Dermis blood vessel endothelial cell (primary cell): ENCODE measurements around the gene RGS12. TPM values are rescaled to one million over a fixed set of nuclear protein-coding genes. Genes with fewer than 3 reads are reported as not detected.

Experiments
- DNase-seq: peaks from one replicate; pipeline ENCODE4 v3.0.0; 2010
- total RNA-seq: library from RNA; depleted of rRNA; stranded (reverse); fragments of >200 nt; gene quantifications from 2 replicates; pipeline ENCODE4 v1.2.3, GENCODE V29; 2014

Gene RGS12, protein sequence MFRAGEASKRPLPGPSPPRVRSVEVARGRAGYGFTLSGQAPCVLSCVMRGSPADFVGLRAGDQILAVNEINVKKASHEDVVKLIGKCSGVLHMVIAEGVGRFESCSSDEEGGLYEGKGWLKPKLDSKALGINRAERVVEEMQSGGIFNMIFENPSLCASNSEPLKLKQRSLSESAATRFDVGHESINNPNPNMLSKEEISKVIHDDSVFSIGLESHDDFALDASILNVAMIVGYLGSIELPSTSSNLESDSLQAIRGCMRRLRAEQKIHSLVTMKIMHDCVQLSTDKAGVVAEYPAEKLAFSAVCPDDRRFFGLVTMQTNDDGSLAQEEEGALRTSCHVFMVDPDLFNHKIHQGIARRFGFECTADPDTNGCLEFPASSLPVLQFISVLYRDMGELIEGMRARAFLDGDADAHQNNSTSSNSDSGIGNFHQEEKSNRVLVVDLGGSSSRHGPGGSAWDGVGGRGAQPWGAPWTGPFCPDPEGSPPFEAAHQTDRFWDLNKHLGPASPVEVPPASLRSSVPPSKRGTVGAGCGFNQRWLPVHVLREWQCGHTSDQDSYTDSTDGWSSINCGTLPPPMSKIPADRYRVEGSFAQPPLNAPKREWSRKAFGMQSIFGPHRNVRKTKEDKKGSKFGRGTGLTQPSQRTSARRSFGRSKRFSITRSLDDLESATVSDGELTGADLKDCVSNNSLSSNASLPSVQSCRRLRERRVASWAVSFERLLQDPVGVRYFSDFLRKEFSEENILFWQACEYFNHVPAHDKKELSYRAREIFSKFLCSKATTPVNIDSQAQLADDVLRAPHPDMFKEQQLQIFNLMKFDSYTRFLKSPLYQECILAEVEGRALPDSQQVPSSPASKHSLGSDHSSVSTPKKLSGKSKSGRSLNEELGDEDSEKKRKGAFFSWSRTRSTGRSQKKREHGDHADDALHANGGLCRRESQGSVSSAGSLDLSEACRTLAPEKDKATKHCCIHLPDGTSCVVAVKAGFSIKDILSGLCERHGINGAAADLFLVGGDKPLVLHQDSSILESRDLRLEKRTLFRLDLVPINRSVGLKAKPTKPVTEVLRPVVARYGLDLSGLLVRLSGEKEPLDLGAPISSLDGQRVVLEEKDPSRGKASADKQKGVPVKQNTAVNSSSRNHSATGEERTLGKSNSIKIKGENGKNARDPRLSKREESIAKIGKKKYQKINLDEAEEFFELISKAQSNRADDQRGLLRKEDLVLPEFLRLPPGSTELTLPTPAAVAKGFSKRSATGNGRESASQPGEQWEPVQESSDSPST (N-terminal part only)
- 42.9 and 56.3 TPM in 2 replicates for total RNA-seq

DNA sequence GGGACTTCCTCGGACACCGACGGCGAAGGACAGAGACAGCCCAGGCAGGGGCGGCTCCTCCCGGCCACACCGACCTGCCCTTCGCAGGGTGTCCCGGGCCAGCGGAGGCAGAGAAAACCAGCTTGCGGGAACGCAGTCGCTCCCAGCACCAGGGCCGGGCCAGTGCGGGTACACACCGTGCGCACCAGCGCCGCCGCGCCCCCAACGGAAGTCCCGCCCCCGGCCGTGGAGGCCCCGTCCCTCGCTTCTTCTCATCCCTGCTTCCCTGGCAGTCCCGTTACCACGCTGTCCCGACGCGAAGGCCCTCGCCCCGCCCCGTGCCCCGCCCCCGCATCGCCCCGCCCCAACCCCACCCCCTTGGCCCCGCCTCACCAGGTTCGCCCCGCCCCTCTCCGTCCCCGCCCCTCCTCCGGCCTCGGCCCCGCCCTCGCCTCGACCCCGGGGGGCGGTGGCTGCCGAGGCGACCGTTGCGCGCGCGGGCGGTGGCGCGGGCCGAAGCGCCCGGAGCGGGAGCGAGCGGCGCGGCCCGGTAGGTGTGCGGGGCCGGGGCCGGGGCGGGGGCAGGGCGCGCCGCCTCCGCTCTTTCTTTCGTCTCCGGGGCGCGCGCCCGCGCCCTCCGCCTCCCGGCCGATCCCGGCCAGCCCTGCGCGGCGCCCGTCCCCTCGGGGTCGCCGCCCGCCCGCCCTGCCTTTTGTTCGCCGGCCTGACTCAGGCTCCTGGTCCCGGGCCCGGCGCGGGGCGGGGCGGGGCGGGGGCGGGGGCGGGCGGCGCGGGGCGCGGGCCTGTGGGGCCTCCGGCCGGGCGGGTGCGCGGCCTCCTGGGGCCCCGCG is at the start of gene RGS12:
TSS of gene RGS12 (plus strand) at position 451 of the 830 bp plus-strand sequence. CDS start 23,150 bp downstream, outside the sequence.
- peak; percentile 95 for DNase-seq

- DNase-seq: no peak
Observed at GRCh38 chr4:3243136-3243780, 49.6 kb upstream of the RGS12 start.

GRCh38 chr4:3244002-3244401 is 48.8 kb upstream of the RGS12 start:
- DNase-seq: no peak

- DNase-seq: no peak
Observed at GRCh38 chr4:3244747-3245146, 48.1 kb upstream of the RGS12 start.

DNA sequence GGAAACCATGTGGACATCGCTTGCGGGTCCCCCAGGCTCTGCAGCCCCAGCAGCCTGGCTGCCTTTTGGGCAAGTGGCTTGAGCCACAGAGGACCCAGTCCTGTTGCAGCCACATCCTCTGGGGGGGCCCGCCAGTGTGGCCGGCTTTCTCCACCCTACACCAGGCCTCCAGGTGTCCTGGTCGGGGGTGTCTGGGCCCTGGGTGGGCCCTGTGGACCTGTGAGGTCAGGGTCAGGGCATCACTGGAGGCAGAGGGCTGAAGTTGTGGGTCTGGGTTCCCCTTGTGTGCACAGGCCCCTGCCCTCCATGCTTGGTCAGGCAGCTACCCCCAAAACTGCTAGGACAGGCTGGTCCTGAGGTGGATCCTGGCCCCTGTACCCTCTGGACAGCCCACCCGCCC is 47.1 kb upstream of the RGS12 start:
- DNase-seq: no peak

DNA sequence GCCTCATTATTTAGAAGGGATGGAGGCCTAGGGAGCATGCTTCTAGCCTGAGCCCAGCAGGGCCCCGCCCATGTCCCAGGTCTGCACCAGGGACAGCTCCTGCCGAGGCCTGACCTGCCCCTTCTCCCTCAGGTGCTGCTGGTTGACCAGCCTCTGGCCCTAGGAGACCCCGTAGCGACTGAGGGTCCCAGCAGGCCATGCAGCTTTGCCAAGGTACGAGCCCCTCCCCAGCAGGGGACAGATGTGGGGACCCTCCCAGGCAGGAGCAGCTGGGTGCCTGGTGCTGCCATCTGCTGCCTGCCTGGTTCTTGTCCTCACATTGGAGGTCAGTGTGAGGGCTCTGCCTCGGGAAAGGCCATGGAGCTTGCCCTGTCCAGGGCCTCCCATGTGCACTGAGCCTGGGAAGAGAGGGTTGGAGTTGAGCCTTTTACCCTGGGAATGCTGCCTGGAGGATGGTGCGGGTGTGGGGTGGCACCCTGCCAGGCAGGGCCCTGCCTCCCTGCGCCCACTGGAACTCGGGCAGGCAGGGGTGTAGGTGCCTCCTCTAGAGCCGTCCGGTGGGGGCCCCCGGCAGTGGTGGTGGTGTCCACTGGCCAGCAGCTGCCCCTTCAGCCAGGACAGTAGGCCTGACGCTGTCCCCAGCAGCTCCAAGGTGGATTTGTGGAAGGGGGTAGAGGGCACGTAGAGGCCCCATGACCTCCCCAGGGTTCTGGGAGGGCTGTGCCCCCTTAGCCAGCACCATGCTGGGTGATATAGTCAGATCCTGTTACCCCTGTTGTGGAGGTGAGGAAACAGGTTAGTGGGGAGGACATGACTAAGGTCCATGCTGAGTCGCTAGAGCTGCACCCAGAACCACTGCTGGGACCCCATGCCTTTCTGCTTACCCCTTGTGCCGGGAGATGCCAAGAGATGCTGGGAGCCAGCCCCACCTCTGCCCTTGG is 46.1 kb upstream of the RGS12 start:
- DNase-seq: no peak

DNA sequence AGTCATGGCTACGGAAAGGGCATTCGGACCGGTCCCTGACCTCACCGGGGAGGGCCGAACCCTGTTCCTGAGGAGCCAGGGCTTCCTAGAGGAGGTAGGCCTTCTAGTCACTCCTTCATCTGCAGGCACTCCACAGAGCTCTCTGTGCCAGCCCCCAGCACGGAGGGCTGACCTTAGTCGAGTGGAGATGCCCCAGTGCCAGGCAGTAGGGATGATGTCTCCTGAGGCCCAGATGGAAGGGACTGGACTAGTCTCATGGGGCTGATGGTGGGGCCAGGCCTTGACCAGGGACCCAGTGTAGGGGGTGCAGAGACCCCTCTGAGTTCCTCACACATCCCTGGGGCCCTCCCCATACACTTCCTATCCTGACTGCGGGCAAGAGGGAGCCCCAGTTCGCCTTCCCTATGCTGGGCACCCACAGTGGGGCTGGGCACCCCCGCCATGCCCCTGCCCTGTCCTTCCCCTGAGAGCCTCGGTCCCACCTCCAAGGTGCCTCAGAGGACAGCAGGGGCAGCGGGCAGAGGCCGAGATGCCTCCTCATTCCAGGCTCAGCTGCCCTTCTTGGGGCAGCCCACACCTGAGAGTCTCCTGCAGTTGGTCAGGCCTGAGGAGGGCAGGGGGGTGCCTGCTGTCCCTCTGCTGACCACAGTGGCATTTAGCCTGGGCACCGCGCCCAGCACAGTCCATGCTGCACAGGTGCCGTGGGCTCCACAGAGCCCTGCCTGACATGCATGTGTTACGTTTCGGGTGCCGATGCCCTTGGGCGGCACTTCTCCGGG is 45.2 kb upstream of the RGS12 start:
- DNase-seq: no peak

DNA sequence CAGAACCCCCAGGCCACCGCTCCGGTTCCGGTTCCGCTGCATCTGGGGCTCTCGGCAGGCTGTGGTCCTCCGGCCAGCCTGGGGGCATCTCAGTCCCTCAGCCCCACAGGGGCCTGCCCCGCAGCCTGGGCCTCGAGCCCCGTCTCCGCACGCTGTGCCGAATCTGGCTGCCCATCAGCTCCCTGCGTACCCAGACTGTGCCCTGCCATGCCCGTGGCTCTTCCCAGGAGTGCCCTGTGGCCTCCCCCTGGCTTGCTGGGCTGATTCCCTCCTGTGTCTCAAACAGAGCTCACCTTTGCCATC is 44.7 kb upstream of the RGS12 start:
- no peak for DNase-seq

GRCh38 chr4:3248811-3249661 is 43.8 kb upstream of the RGS12 start, which contains the start of gene MSANTD1:
TSS of gene MSANTD1 (plus strand) at chr4:3249159. CDS start at chr4:3249223, 64 bp downstream.
- DNase-seq: peak; percentile 35

DNA sequence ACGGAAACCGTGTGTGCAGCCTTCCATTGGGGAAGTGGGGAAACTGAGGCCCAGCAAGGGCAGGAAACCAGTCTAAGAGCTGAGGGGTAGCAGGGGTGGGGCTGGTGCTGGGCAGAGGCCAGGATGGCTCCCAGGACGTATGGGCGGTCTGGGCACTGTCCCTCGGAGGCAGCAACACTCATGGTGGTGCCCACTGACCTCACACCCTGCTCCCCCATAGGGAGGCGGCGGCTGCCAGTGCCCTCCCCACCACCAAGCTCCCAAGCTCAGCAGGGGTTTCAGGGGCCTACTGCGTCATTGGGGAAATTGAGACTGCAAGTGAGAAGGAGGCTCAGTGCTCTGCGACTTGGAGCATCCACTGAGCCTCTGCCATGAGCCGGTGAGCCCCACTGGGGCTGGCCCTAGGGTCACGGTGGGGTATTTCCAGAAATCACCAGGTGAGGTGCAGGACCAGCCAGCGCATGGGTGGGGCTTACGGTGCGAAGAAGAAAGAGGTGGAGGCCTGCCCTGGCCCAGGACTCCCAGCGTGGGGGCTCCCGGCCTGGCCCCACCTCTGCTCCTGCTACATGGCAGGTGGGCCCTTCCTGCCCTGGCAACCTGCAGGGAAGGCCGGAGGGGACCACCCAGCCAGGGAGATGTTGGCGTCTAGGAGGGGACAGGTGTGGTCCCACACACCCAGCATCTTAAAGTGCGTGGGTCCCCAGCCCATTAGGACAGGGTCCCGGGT is 42.9 kb upstream of the RGS12 start:
- no peak for DNase-seq

GRCh38 chr4:3250438-3250955 is 42.3 kb upstream of the RGS12 start:
- DNase-seq: no peak

DNA sequence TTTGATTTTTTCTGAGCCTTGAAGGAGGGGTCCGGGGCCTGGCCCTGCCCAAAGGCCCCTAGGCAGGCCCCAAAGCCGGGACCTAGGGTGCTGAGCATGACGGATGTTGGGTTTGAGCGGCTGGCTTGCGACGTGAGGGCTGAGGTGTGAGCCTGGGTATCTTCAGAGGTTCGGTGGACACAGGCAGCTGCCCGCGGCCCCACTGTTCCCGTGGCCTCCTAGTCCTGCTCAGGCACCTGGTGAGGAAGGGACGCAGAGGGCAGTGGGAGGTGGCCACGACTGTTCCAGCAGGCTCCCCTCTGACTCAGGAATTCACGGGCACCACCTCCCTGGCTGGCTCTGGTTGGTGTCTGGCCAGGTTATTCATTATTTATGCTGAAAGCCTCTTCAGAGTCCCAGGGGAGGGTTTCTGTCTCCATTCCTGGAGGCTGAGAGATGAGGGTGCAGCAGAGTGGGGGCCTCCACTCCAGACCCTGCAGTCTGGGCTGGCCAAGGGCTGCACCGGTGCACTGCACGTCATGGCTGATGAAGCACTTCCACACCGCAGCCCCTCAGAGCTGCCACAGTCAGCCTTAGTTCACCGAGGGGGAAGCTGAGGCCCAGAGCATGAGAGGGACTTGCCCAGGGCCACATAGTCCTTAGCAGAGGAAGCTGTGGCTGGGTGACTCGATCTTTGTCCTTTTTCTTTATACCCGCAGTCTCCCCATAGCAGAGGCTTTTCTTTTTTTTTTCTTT is 41.7 kb upstream of the RGS12 start:
- no peak for DNase-seq

DNA sequence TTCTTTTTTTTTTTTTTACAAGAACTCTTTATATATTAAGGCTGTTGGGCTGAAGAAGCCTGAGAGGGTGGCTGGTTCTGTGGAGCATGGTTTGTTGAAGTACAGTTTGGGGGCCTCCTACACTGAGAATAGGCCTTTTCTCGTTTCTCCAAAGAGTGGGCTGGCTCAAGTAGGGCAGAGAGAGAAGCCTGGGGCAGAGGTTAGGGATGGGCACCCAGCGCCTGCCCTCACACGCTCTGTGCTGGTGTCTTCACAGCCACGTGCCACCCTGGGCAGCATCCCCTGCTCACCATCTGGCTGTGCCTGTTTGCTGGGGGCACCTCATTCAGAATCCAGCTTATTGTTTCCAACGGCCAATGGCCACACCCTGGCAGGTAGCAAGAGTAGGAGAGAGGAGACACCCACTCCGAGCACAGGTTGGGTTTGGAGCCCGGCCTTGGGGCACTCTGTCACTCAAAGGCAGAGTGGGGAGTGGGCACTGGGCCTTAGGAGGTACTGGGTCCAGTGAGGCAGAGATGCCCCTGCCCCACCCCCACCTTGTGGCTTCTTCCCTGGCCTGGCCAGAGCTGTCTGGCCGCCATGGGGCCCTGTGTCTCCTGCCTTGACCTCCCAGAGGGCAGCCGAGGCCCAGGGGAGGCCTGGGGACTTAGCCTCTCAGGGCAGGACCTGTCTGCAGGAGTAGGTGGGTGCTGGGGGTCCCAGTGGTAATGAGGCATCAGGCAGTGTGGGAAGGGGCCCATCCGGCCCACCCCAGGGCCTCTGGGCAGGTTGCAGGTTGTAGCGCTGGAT is 40.9 kb upstream of the RGS12 start:
- DNase-seq: no peak

DNA sequence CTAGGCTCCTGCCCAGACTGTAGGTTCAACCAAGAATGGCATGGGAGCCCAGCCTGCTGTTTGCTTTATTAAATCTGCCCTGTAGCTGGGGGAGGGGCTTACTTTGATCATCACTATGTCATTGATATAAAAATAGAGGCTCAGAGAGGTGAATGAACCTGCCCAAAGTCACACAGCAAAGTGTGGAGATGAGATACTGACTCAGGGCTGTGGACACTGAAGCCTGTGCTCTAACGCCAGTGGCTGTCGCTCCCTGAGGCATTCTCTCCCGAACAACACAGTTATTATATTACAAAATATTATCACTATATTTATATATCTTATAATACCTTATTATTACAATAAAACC is 40.4 kb upstream of the RGS12 start:
- DNase-seq: no peak

- no peak for DNase-seq
Observed at GRCh38 chr4:3252831-3253641, 39.8 kb upstream of the RGS12 start.
